DOHH2 (cell line): ENCODE results near the gene NNT.

Source experiments
- EZH2phosphoT487 ChIP-seq: fragments of 200-600 bp; sonication (generic); IDR thresholded peaks from 2 replicates; pipeline ENCODE4 v1.6.1; 2017; ENCODE audit warnings: borderline replicate concordance, mild to moderate bottlenecking, antibody characterized with exemption, low read length, moderate library complexity, mixed read lengths
- TF ChIP-seq, protein P1 (sequence below): fragments of 200-600 bp; sonication (generic); IDR thresholded peaks from one replicate; pipeline ENCODE4 v1.5.1; 2014; ENCODE audit warnings: antibody characterized with exemption, mild to moderate bottlenecking, low read depth, low read length; ENCODE audit not compliant: poor library complexity, severe bottlenecking

DNA sequence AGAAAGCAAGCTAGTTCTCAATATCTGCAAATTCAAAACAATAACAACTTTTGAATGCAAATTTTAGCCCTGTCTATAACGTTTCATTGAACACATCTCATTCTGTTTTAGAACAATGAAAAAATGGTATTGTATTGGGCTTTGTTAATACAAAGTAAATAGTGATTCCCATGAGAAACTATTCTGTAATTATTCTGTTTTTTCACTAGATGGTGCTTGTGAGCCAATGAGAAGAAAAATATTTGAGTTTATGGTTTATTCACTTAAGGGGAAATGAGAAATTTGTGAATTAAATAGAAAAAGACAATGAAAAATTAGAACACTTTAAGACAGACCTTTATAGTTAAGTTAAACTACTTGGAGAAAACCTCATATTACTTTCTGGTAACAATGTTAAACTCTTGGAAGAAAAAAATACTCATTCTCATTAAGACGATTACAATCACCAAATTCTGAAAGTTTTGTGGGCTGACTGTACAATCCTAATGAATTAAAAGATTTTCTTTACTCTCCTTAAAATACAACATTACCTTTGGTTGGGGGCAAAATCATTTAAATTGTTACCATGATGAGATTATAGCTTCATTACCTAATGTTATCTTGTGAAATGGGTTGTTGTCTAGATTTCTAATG is 127.0 kb downstream of the NNT start:
- TF ChIP-seq, protein P1, sequence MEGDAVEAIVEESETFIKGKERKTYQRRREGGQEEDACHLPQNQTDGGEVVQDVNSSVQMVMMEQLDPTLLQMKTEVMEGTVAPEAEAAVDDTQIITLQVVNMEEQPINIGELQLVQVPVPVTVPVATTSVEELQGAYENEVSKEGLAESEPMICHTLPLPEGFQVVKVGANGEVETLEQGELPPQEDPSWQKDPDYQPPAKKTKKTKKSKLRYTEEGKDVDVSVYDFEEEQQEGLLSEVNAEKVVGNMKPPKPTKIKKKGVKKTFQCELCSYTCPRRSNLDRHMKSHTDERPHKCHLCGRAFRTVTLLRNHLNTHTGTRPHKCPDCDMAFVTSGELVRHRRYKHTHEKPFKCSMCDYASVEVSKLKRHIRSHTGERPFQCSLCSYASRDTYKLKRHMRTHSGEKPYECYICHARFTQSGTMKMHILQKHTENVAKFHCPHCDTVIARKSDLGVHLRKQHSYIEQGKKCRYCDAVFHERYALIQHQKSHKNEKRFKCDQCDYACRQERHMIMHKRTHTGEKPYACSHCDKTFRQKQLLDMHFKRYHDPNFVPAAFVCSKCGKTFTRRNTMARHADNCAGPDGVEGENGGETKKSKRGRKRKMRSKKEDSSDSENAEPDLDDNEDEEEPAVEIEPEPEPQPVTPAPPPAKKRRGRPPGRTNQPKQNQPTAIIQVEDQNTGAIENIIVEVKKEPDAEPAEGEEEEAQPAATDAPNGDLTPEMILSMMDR = peak; percentile 54
- TF ChIP-seq EZH2phosphoT487 = no peak
